ENCODE data around the gene RAD1.

DNA sequence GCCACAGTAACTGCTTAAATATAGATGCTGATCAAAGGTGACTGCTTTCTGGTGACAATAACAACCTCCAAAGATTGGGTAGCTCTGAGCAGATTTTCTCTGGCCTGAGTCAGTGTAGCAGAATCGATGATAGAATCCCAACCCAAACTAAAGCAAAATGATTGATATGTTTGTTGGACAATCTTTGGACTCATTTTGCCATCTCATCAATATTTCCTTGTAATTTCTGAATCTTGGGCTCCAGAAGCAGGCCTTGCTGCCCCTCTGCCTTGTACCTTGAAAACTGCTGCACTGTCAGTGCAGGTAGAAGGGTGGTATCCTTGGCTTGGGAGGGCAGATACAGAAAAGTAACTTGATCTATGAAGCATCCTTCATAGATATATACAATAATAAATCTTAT, 57.4 kb downstream of the RAD1 start:
- no peak for TF ChIP-seq POLR2A (IDR thresholded peaks at IDR 0.05)
- TF ChIP-seq, protein P1, sequence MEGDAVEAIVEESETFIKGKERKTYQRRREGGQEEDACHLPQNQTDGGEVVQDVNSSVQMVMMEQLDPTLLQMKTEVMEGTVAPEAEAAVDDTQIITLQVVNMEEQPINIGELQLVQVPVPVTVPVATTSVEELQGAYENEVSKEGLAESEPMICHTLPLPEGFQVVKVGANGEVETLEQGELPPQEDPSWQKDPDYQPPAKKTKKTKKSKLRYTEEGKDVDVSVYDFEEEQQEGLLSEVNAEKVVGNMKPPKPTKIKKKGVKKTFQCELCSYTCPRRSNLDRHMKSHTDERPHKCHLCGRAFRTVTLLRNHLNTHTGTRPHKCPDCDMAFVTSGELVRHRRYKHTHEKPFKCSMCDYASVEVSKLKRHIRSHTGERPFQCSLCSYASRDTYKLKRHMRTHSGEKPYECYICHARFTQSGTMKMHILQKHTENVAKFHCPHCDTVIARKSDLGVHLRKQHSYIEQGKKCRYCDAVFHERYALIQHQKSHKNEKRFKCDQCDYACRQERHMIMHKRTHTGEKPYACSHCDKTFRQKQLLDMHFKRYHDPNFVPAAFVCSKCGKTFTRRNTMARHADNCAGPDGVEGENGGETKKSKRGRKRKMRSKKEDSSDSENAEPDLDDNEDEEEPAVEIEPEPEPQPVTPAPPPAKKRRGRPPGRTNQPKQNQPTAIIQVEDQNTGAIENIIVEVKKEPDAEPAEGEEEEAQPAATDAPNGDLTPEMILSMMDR (IDR thresholded peaks at IDR 0.05) = no peak
